Stomach (tissue), 4 donors: ENCODE measurements around the gene ZNF555.

ENCODE experiments used
- CTCF ChIP-seq, 7 experiments: fragments of 450-650 bp in 4 of 7; fragments of 200-600 bp in 3 of 7; sonication (generic) in 3 of 7; IDR thresholded peaks; one replicate each; pipeline ENCODE4 v1.5.1; 2016 to 2019; ENCODE audit warnings: antibody characterized with exemption in 7 of 7, control low read depth in 2 of 7, mild to moderate bottlenecking in 1 of 7
- EP300 ChIP-seq: sonication (generic); formaldehyde crosslinking; IDR thresholded peaks from one replicate; pipeline ENCODE4 v1.6.1; 2017; ENCODE audit warnings: antibody characterized with exemption
- POLR2A ChIP-seq, 4 donors: fragments of 450-650 bp; IDR thresholded peaks; one replicate each; pipeline ENCODE4 v1.6.1; 2016; ENCODE audit warnings: antibody characterized with exemption in 4 of 4, control low read depth in 2 of 4, mild to moderate bottlenecking in 1 of 4, moderate library complexity in 1 of 4
- POLR2AphosphoS5 ChIP-seq, 3 donors: sonication (generic); formaldehyde crosslinking; IDR thresholded peaks; one replicate each; pipeline ENCODE4 v1.6.1; 2016; ENCODE audit warnings: antibody characterized with exemption in 3 of 3

DNA sequence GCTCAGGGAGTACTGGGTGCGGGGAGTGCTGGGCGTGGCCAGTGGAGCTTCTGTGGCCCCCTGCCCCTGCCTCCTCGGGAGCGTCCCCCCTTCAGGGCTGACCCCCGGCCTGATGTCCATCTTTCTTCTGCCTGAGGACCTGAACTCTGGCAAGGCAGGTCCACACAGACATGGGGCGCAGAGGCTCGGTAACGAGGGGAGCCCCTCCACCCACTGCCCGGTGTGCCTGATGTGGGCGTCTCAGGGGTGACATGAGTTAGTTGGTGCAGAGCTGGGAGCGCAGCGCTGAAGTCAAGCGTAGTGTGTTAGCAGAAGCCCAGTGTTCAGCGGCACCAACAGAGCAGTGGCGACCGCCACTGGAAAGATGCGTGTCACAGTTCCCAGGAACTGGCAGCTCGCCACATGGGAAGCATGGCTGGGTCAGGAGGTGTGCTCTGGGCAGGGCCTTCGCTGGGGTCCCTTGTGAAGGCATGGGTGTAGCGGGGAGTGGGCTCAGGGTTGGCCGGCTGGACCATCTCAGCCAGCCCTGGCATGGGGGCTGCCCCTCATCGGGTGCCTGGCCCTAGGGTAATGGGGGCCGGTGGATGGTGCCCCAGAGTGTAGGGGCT, 44.5 kb upstream of the ZNF555 start:
- TF ChIP-seq POLR2A (IDR thresholded peaks at IDR 0.05) = no peak
- TF ChIP-seq CTCF (IDR thresholded peaks at IDR 0.05) = no peak
- no peak for TF ChIP-seq EP300
- no peak for TF ChIP-seq POLR2AphosphoS5 (IDR thresholded peaks at IDR 0.05)
